ENCODE measurements around the gene GALNT13. TPM values are rescaled to one million over a fixed set of nuclear protein-coding genes. Genes with fewer than 3 reads are reported as not detected.

Gene GALNT13
- total RNA-seq, 1 donor from 2014 or later = 0.14 TPM

GRCh38 chr2:154291511-154291910 lies 419.8 kb downstream of the GALNT13 start:
- intact Hi-C loops (cut with micrococcal nuclease) = no loop called here

- intact Hi-C loops (cut with micrococcal nuclease) = no loop called here
These were observed 420.2 kb downstream of the GALNT13 start for GRCh38 chr2:154291927-154292326.

GRCh38 chr2:154293864-154294263 lies 422.1 kb downstream of the GALNT13 start:
- intact Hi-C loops (cut with micrococcal nuclease) = no loop called here

GRCh38 chr2:154306266-154306970 lies 434.7 kb downstream of the GALNT13 start:
- intact Hi-C loops (cut with micrococcal nuclease) = no loop called here

- intact Hi-C loops (cut with micrococcal nuclease) = no loop called here
These were observed 435.3 kb downstream of the GALNT13 start for GRCh38 chr2:154307007-154307406.

GRCh38 chr2:154324601-154325000 lies 452.9 kb downstream of the GALNT13 start:
- intact Hi-C loops (cut with micrococcal nuclease) = no loop called here

- intact Hi-C loops (cut with micrococcal nuclease) = no loop called here
These were observed 457.8 kb downstream of the GALNT13 start for GRCh38 chr2:154329510-154329909.

GRCh38 chr2:154331784-154332183 lies 460.1 kb downstream of the GALNT13 start:
- intact Hi-C loops (cut with micrococcal nuclease) = no loop called here

- intact Hi-C loops (cut with micrococcal nuclease) = no loop called here
These were observed 464.5 kb downstream of the GALNT13 start for GRCh38 chr2:154336201-154336600.

GRCh38 chr2:154338352-154338967 lies 466.7 kb downstream of the GALNT13 start:
- intact Hi-C loops (cut with micrococcal nuclease) = no loop called here

GRCh38 chr2:154343282-154343681 lies 471.6 kb downstream of the GALNT13 start:
- intact Hi-C loops (cut with micrococcal nuclease) = no loop called here

GRCh38 chr2:154350911-154351310 lies 479.2 kb downstream of the GALNT13 start:
- intact Hi-C loops (cut with micrococcal nuclease) = no loop called here

- intact Hi-C loops (cut with micrococcal nuclease) = no loop called here
These were observed 489.6 kb downstream of the GALNT13 start for GRCh38 chr2:154361276-154361675.

GRCh38 chr2:154368153-154368552 lies 496.4 kb downstream of the GALNT13 start:
- intact Hi-C loops (cut with micrococcal nuclease) = no loop called here

- intact Hi-C loops (cut with micrococcal nuclease) = no loop called here
These were observed 499.2 kb downstream of the GALNT13 start for GRCh38 chr2:154370873-154371272.

GRCh38 chr2:154374416-154374815 lies 502.7 kb downstream of the GALNT13 start:
- intact Hi-C loops (cut with micrococcal nuclease) = no loop called here

- intact Hi-C loops (cut with micrococcal nuclease) = no loop called here
These were observed 503.8 kb downstream of the GALNT13 start for GRCh38 chr2:154375579-154375931.

- intact Hi-C loops (cut with micrococcal nuclease) = no loop called here
These were observed 510.4 kb downstream of the GALNT13 start for GRCh38 chr2:154381931-154382794.

- intact Hi-C loops (cut with micrococcal nuclease) = no loop called here
These were observed 514.5 kb downstream of the GALNT13 start for GRCh38 chr2:154386186-154386585.

GRCh38 chr2:154391051-154391450 lies 519.3 kb downstream of the GALNT13 start:
- intact Hi-C loops (cut with micrococcal nuclease) = no loop called here

GRCh38 chr2:154392256-154392655 lies 520.5 kb downstream of the GALNT13 start:
- intact Hi-C loops (cut with micrococcal nuclease) = no loop called here

- intact Hi-C loops (cut with micrococcal nuclease) = no loop called here
These were observed 522.9 kb downstream of the GALNT13 start for GRCh38 chr2:154394600-154394999.

Data from T-helper 2 cell treated with Interferon-gamma antibody and Interleukin-4, amounts not matched to agents 100 ng/mL and 5 ng/mL, for 36 hours (primary cell).